Large intestine (tissue), 3 donors: ENCODE results near the gene SLC22A5. TPM values are rescaled to one million over a fixed set of nuclear protein-coding genes. Genes with fewer than 3 reads are reported as not detected.
"Not testable (repeated sequence)": the region's sequence is repeated elsewhere in the genome, so short reads cannot be mapped to it uniquely, and the experiment has no call there.

Experiments used
- DNase-seq, 2 donors: peaks; one replicate each; pipeline versions ENCODE4 v3.0.0 to v3.0.0-alpha.2; 2013
- H3K27ac ChIP-seq: one replicate; pipeline ENCODE4 v1.5.1; 2013; ENCODE audit warnings: low read length
- H3K27me3 ChIP-seq: 2 replicates; pipeline ENCODE4 v1.6.1; 2013; ENCODE audit warnings: low read length; ENCODE audit not compliant: control insufficient read depth, insufficient read depth
- H3K36me3 ChIP-seq: 2 replicates; pipeline ENCODE4 v1.6.1; 2013; ENCODE audit warnings: low read length; ENCODE audit not compliant: control insufficient read depth, insufficient read depth
- H3K4me1 ChIP-seq: one replicate; pipeline ENCODE4 v1.6.1; 2013; ENCODE audit warnings: low read length; ENCODE audit not compliant: control insufficient read depth, insufficient read depth
- H3K4me3 ChIP-seq: one replicate; pipeline ENCODE4 v1.5.1; 2013; ENCODE audit warnings: low read length
- H3K9me3 ChIP-seq: one replicate; pipeline ENCODE4 v1.6.1; 2013; ENCODE audit warnings: mild to moderate bottlenecking, low read depth, low read length, moderate library complexity; ENCODE audit not compliant: control insufficient read depth
- WGBS: methylation state at CpG from one replicate; pipeline ENCODE4 v1.1.5; 2013; ENCODE audit warnings: low lambda C conversion rate; ENCODE audit not compliant: insufficient coverage; 5-methylcytosine and 5-hydroxymethylcytosine counted together
- polyA plus RNA-seq: library from polyadenylated mRNA; unstranded; fragments of 120-200 nt; gene quantifications from one replicate; pipeline ENCODE4 v1.2.1, GENCODE V29; 2013

The SLC22A5 gene
- polyA plus RNA-seq, 1 donor = 35.1 TPM

DNA sequence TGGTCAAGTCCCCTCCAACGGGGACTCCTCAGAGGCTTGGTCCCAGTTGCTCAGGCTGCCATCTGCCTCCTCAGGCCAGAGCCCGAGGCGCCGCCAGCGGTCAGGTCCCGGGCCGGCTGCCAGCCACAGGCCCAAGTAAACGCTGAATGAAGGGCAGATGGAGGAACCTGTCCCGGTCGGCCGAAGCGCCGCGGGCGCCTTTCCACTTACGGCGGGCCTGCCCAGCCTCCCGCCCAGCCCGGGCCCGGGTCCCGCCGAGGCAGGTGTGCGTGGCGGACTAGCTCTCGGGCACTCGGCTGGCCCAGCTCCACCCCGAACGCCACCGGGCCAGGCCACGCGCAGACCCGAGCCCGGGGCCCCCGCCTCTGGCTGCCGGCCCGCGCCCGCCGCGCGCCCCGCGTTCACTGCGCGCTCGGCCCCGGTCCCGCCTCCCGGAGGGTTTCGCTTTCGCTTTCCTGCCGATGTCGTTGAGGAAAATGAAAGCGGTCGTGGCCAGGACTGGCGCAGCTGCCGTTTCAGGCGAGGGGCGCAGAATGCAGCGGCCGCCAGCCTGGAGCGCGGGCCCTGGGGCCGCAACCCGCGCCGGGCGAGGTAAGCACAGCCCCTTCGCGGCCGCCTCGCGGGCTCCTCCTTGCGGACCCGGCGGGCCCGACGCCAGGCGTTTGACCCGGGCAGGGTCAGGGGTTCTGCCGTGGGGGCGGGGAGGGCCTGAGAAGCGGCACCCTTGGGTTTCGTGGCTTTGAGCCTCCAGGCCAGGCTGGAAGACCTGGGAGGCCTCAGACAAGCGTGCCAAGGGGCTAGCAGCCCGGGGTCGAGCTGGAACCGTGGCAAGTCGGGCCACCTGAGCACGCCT is 41.2 kb downstream of the SLC22A5 start:
- Histone ChIP-seq H3K27me3 (no peaks in the 10 kb centered on the region), H3K4me3 (peak overlapping the region; percentile 67), H3K36me3 (no peaks in the 10 kb centered on the region), H3K4me1 (peaks cover 39% of the 10 kb centered on the region), H3K9me3 (no peaks in the 10 kb centered on the region), H3K27ac (peak overlapping the region; percentile 99)
- WGBS = no CpG with 5 or more reads among the region's 90 CpGs
- DNase-seq = peak; percentile 66 to 90

DNA sequence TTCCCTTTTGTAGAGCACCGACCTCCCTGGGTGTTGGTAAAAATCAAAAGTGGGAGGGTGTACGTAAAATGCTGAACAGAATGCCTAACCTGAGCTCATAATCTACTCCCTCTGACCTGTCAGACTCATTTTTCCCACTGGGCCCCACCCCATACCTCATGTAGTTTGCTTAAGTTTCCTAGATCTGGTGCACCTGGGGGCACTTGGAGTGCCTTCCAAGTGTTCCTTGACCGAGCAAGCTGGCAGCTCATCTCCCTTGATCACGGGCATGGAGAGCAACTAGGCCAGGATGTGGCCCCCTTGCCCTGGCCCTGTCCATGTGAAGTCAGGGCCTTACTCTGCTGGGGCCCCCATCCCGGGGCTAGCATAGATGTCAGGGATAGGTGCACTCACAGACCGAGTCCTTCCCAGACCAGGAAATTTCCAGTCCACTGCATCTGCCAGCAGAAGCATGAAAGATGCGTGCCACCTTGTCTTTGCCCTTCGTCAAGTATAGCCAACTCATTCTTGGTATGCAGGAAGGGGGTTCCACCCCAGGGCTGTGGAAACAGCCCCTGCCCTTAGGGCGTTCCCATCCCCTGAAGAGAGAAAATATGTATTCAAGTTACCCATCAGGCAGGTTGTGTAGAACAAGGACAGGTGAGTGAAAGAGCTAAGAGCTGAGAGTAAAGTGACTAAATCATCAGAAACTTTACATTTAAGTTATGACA is 41.9 kb downstream of the SLC22A5 start:
- DNase-seq = peak; percentile 66 to 84
- Histone ChIP-seq H3K36me3 (no peaks in the 10 kb centered on the region), H3K4me1 (peaks cover 39% of the 10 kb centered on the region), H3K27ac (peak overlapping the region; percentile 99), H3K4me3 (peak overlapping the region; percentile 67), H3K27me3 (no peaks in the 10 kb centered on the region), H3K9me3 (no peaks in the 10 kb centered on the region)
- no CpG with 5 or more reads among the region's 9 CpGs for WGBS

DNA sequence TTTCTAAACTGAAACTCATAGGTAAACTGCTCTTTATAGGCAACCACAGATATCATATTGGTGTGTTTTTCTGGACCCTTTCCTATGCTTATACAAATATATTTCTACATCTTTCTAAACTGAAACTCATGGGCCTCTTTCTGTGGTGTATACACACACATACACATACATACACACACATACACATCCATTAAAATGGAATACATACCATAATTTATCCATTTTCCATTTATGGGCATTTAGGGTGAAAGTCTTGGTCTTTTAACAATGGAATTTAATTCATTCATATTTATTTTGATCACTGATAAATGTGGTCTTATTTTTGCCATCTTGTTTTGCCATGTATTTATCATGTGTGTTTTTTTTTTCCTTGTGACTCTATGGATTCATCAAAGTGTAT is 44.1 kb downstream of the SLC22A5 start:
- Histone ChIP-seq H3K4me1 (peaks cover 33% of the 10 kb centered on the region), H3K4me3 (no peak overlapping the region), H3K27ac (peak overlapping the region; percentile 75)

DNA sequence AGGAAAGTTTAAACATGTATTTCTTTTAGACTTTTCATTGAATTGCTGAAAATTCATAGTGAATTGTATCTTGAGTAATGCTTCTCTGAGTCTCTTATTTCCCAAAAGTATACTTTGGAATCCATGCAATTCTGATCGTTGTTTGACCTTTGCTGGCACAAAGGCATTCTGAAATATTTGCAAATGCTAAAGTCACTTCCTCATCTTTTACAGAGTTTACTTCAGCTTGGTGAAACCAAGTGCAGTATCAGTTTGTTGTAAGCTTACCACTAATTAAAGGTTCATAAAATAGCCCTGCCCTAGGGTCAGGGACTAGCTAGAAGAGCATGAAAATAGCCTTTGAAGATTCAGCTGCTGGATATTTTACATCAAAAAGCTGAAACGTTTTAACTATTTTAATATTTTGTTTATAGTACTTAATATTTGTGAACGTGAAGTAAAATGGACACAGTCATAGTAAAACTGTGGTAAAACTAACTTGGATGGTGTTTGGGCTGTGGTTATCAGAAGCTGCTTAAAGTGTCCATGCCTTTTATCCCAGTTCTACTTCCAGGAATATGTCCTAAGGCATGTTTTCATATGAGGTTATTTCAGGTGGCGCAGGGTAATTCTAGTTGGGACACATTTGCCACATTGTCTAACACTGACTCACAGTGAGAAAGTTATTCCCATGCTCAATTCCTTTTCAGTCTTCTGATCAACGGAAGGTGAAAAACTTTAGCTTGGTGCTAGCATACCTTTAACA is 45.3 kb downstream of the SLC22A5 start:
- Histone ChIP-seq H3K4me1 (peaks cover 29% of the 10 kb centered on the region), H3K27ac (peak overlapping the region; percentile 75), H3K27me3 (no peaks in the 10 kb centered on the region), H3K9me3 (no peaks in the 10 kb centered on the region), H3K36me3 (no peaks in the 10 kb centered on the region), H3K4me3 (no peak overlapping the region)
- 13% methylated on average over 4 of the region's 5 CpGs for WGBS
- peak in 1 of 2 donors; percentile 70 for DNase-seq

More for the DNA sequence above, 44.1 kb downstream of the SLC22A5 start:
- no peaks in the 10 kb centered on the region for H3K9me3 ChIP-seq
- H3K36me3 ChIP-seq = no peaks in the 10 kb centered on the region
- H3K27me3 ChIP-seq = no peaks in the 10 kb centered on the region
- no peak for DNase-seq

DNA sequence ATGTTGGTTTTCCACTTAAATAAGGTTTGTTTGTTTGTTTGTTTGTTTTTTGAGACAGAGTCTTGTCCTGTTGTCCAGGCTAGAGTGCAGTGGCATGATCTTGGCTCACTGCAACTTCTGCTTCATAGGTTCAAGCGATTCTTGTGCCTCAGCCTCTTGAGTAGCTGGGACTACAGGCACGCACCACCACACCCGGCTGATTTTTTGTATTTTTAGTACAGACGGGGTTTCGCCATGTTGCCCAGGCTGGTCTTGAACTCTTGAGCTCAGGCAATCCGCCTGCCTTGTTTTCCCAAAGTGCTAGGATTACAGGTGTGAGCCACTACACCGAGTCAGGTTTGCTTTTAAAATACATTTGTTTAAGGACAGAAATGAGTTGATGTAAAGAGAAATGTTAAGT is 46.0 kb downstream of the SLC22A5 start:
- H3K9me3 ChIP-seq, H3K4me3 ChIP-seq, DNase-seq, H3K27me3 ChIP-seq, H3K36me3 ChIP-seq: not testable (repeated sequence)
- no CpG with 5 or more reads among the region's 7 CpGs for WGBS
- Histone ChIP-seq H3K27ac (peak overlapping the region; percentile 75), H3K4me1 (peaks cover 32% of the 10 kb centered on the region)

DNA sequence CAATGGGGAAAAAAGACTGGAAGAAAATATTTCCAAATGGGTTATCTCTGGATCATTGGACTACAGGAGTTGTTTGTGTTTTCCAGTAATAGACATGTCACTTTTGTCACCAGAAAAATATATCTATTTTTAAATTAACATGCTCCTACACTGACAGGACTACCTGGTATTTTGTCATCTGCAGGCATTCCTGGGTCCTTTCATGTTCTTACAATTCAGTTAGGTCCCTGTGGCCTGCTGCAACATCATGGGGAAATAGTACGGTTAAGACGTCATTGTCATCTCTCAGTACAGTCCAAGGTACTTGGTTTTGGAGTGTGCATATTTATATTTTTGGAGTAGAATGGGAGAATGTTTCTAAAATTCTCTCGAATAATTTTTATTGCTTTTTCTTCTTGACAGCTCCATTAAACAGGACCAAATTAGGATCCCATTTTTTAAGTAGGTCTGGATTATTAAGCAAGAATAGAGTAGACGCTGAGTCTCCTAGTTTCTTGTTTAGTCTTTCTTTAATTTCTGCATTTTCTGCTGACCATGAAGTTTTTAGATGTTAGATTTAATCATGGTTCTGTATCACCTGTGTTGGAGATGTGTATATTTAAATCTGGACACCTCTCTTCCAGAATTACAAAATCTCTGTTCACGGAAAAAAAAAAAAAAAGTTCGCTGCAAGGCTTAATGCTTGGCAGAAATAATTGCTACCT is 46.9 kb downstream of the SLC22A5 start:
- H3K36me3 ChIP-seq = peaks cover 8% of the 10 kb centered on the region
- H3K4me3 ChIP-seq = no peak overlapping the region
- no peak for DNase-seq
- H3K4me1 ChIP-seq = peaks cover 33% of the 10 kb centered on the region
- H3K9me3 ChIP-seq = no peaks in the 10 kb centered on the region
- 94% methylated on average over 4 of the region's 6 CpGs for WGBS
- H3K27me3 ChIP-seq = no peaks in the 10 kb centered on the region
- no peak overlapping the region for H3K27ac ChIP-seq

DNA sequence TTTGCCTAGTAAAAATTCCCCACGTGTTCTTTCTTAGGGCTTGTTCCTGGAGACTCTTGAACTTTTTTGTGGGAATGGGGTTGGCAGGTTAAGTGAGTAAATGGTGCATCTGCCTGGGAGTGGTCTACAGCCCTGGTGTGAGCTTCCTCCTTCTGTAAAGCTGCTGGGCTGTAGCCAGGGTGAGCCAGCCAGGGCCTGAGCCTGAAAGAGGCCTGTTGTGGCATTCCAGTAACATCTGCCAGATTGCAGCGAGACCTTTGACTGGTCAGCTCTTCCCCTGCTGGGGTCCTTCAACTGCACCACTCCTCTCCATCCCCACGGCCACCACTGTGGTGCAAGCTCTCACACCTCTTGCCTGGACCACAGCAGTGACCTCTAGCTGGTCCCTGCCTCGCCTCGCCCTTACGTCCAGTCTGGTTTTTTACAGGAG is 47.5 kb downstream of the SLC22A5 start:
- Histone ChIP-seq H3K9me3 (no peaks in the 10 kb centered on the region), H3K27ac (no peak overlapping the region), H3K4me1 (peaks cover 29% of the 10 kb centered on the region), H3K36me3 (peaks cover 8% of the 10 kb centered on the region), H3K27me3 (no peaks in the 10 kb centered on the region), H3K4me3 (no peak overlapping the region)
- no peak for DNase-seq
- WGBS = no CpG with 5 or more reads among the region's 6 CpGs

DNA sequence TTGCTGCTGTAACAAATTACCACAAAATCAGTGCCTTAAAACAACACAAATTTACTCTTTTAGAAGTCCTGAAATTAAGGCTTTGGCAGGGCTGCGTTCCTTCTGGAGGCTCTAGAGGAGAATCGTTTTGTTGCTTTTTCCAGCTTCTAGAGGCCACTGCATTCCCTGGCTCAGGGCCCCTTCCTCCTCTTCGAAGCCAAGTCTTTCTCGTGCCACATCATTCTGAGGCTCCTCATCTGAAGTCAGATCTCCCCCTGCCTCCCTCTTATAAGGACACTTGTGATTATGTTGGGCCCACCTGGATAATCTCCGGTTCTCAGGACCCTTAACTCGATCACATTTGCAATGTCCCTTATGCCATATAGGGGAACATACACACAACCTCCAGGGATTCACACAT is 48.0 kb downstream of the SLC22A5 start:
- H3K27ac ChIP-seq = no peak overlapping the region
- H3K27me3 ChIP-seq = no peaks in the 10 kb centered on the region
- no peaks in the 10 kb centered on the region for H3K9me3 ChIP-seq
- H3K36me3 ChIP-seq = peaks cover 8% of the 10 kb centered on the region
- H3K4me3 ChIP-seq = no peak overlapping the region
- no peak for DNase-seq
- WGBS = 80% methylated on average over 1 of the region's 6 CpGs
- peaks cover 34% of the 10 kb centered on the region for H3K4me1 ChIP-seq

DNA sequence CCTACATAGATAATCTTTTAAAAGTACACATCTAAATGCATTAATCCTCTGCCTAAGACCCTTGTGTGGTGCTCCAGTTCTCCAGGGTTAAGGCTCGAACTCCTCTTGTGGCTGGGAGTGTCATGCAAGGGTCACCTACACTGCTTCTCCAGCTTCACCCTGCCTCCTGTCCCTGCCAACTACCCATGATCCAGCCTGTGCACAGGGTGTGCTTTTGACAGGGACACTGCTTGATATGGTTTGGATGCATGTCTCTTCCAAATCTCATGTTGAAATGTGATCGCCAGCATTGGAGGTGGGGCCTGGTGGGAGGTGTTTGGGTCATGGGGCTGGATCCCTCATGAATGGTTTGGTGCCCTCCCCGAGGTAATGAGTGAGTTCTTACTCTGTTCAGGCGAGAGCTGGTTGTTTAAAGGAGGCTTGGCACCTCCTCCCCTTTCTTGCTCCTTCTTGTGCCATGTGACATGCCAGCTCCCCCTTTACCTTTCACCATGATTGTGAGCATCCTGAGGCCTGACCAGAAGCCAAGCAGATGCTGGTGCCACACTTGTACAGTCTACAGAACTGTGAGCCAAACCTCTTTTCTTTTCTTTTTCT is 48.5 kb downstream of the SLC22A5 start:
- no peaks in the 10 kb centered on the region for H3K9me3 ChIP-seq
- no peak for DNase-seq
- no peaks in the 10 kb centered on the region for H3K27me3 ChIP-seq
- H3K36me3 ChIP-seq = peaks cover 8% of the 10 kb centered on the region
- peaks cover 37% of the 10 kb centered on the region for H3K4me1 ChIP-seq
- no CpG with 5 or more reads among the region's 4 CpGs for WGBS
- H3K4me3 ChIP-seq = no peak overlapping the region
- H3K27ac ChIP-seq = no peak overlapping the region
